H1 (cell line): ENCODE data around the gene OR51T1. TPM values are rescaled to one million over a fixed set of nuclear protein-coding genes. Genes with fewer than 3 reads are reported as not detected.

ENCODE experiments used
- BACH1 ChIP-seq: IDR thresholded peaks from 2 replicates; pipeline ENCODE4 v1.6.1; 2012; ENCODE audit warnings: low read length, improper control_type of control experiment
- KDM4A ChIP-seq: IDR thresholded peaks from one replicate; pipeline ENCODE4 v1.7.1; 2012; ENCODE audit warnings: low read depth, mild to moderate bottlenecking, moderate library complexity, low read length, inconsistent platforms; ENCODE audit not compliant: severe bottlenecking
- SP4 ChIP-seq: IDR thresholded peaks from 2 replicates; pipeline ENCODE4 v1.6.1; 2012; ENCODE audit warnings: low read length, inconsistent platforms
- TAF1 ChIP-seq: IDR thresholded peaks from 2 replicates; pipeline ENCODE4 v1.6.1; 2011; ENCODE audit warnings: mild to moderate bottlenecking, low read depth, low read length
- polyA plus RNA-seq, 7 experiments: library from polyadenylated mRNA; depleted of rRNA in 3 of 7; stranded (reverse) in 5 of 7; unstranded in 2 of 7; fragments of >200 nt in 5 of 7; fragments of 200-250 nt in 2 of 7; gene quantifications; 1 replicate in 5 of 7; 2 replicates in 1 of 7; 4 replicates in 1 of 7; pipeline versions ENCODE4 v1.2.1 to v1.2.3, GENCODE V29; 2011 to 2013; ENCODE audit warnings: missing spikeins in 2 of 7, mixed read lengths in 2 of 7
- total RNA-seq: library from RNA; stranded (reverse); fragmentation: NEBNext Ultra II Directional; extraction: Animal tissue kit (Norgen Biotek cat#: 25700); gene quantifications from 2 replicates; pipeline ENCODE4 v1.2.1, GENCODE V29; 2021

Gene OR51T1
- total and polyA plus RNA-seq, 2 of the 8 experiments (the other 6 are each of a cell fraction or from before 2014, with no cell fraction given) = not detected

GRCh38 chr11:4865855-4866254, 15.8 kb upstream of the OR51T1 start (continued):
- no peak for TF ChIP-seq SP4
- TF ChIP-seq BACH1 = no peak
- TF ChIP-seq TAF1 = no peak
- TF ChIP-seq KDM4A = no peak
